Measurements from ENCODE around the gene VIPR1. TPM values are rescaled to one million over a fixed set of nuclear protein-coding genes. Genes with fewer than 3 reads are reported as not detected.

VIPR1 gene
- total RNA-seq, 1 donor from 2014 or later: 1.6 TPM

DNA sequence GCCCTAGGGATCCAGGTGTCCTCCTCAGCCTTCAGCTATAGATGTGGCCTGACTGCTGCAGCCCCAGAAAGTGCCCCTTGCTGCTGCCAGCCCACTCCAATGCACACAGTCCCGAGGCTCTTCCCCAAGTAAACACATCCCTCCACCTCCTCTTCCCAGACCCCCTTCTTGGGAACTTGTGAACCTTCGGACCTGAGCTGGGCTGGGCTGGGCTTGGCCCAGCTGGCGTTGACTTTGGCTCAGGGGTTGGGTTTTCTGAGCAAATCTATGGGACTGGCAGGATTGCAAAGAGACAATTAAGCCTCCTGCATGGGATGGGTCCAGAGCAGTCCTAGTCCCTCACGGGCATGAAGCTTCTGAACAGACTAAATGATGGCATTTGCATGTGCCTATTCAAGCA lies 14.7 kb downstream of the VIPR1 start:
- H3K36me3 ChIP-seq (ENCODE audit: control insufficient read depth in 3 of 3, insufficient read depth in 3 of 3, low read length in 3 of 3): no peaks in the 10 kb centered on the region
- peaks cover 0 to 12% (median 4%) of the 10 kb centered on the region in 3 donors for H3K4me1 ChIP-seq (ENCODE audit: control insufficient read depth in 3 of 3, insufficient read depth in 3 of 3, low read length in 3 of 3)
- no peak overlapping the region for H3K4me3 ChIP-seq (ENCODE audit: low read length in 3 of 3)

DNA sequence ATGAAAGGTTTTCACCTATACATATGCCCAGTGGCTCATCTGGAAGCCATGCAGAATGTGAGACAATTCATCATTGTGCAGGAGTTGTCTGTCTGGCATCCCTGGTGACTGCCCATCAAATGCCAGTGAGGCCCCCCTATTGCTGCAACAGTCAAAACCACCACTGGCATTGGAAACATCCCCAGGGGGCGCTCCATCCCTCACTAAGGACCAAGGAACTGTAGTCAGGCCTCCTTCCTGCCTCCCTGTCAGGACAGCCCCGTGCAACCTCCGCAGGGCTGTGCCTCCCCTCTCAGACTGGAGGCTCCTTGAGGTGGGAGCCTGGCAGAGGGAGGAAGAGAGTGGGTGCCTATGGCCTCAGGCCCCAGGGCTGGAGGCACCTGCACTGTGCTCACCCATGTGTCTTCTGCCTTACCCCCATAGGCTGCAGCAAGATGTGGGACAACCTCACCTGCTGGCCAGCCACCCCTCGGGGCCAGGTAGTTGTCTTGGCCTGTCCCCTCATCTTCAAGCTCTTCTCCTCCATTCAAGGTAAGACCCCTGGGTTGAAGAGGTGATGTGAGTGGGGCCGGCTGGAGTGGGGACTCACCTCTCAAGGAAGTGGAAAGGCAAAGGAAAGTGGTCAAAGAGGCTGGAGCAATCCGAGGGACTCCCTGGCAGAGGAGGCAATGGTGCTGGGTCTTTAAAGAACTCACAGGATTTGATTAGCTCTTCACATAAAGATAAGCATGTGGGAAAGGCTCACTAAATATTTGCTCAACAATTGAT lies 16.5 kb downstream of the VIPR1 start:
- Histone ChIP-seq H3K36me3 (ENCODE audit: control insufficient read depth in 3 of 3, insufficient read depth in 3 of 3, low read length in 3 of 3) (no peaks in the 10 kb centered on the region), H3K4me1 (ENCODE audit: control insufficient read depth in 3 of 3, insufficient read depth in 3 of 3, low read length in 3 of 3) (peaks cover 0 to 12% (median 4%) of the 10 kb centered on the region in 3 donors), H3K9me3 (ENCODE audit: control insufficient read depth in 3 of 3, low read length in 3 of 3) (no peaks in the 10 kb centered on the region), H3K9ac (ENCODE audit: low read depth in 1 of 3, low read length in 3 of 3) (no peak overlapping the region), H3K4me3 (ENCODE audit: low read length in 3 of 3) (no peak overlapping the region), H3K27ac (ENCODE audit: low read depth, low read length) (no peak overlapping the region), H3K27me3 (ENCODE audit: control insufficient read depth in 3 of 3, insufficient read depth in 3 of 3, low read length in 3 of 3) (no peaks in the 10 kb centered on the region)

More for the DNA sequence above, 14.7 kb downstream of the VIPR1 start:
- Histone ChIP-seq H3K27me3 (ENCODE audit: control insufficient read depth in 3 of 3, insufficient read depth in 3 of 3, low read length in 3 of 3) (no peaks in the 10 kb centered on the region), H3K9me3 (ENCODE audit: control insufficient read depth in 3 of 3, low read length in 3 of 3) (no peaks in the 10 kb centered on the region), H3K27ac (ENCODE audit: low read depth, low read length) (no peak overlapping the region), H3K9ac (ENCODE audit: low read depth in 1 of 3, low read length in 3 of 3) (no peak overlapping the region)

DNA sequence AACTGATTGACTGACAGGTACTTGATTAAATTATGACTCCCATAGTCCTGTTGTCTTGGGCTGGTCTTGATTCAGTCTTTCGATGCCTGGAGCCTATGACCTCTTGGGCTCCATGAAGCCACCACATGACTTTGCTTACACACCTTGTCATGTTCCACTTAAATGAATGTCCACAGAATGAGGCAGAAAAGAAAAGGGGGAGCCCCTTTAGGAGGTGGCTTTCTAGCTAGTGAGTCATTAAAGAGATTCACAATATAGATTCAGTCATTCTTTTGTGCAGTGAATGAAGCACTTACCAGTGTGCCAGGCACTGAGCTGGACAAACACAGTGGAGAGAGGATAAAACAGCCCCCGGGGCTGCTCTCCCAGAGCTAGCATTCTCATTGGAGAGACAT lies 17.1 kb downstream of the VIPR1 start:
- H3K36me3 ChIP-seq (ENCODE audit: control insufficient read depth in 3 of 3, insufficient read depth in 3 of 3, low read length in 3 of 3): no peaks in the 10 kb centered on the region
- H3K27ac ChIP-seq (ENCODE audit: low read depth, low read length): no peak overlapping the region
- no peak overlapping the region for H3K4me3 ChIP-seq (ENCODE audit: low read length in 3 of 3)
- H3K9me3 ChIP-seq (ENCODE audit: control insufficient read depth in 3 of 3, low read length in 3 of 3): no peaks in the 10 kb centered on the region
- peaks cover 0 to 12% (median 4%) of the 10 kb centered on the region in 3 donors for H3K4me1 ChIP-seq (ENCODE audit: control insufficient read depth in 3 of 3, insufficient read depth in 3 of 3, low read length in 3 of 3)
- no peaks in the 10 kb centered on the region for H3K27me3 ChIP-seq (ENCODE audit: control insufficient read depth in 3 of 3, insufficient read depth in 3 of 3, low read length in 3 of 3)
- H3K9ac ChIP-seq (ENCODE audit: low read depth in 1 of 3, low read length in 3 of 3): no peak overlapping the region

DNA sequence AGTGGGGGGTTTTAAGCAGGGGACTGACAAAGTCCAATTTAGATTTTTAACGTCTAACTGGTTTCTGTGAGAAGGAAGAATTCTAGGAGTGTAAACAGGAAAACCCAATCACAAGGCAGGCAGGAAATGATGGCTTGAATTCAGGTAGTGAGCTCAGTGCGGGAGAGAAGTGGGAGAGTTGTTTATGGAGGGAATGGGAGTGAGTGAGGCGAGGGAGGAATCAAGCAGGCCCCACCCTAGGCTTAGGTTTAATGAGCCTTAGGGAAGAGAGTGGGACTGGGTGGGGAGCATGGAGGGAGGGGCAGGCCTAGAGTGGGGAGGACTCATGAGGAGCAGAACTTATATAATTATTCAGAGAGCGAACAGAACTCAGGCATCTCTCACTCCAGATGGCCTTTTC lies 17.9 kb downstream of the VIPR1 start:
- Histone ChIP-seq H3K27ac (ENCODE audit: low read depth, low read length) (no peak overlapping the region), H3K9ac (ENCODE audit: low read depth in 1 of 3, low read length in 3 of 3) (no peak overlapping the region), H3K4me3 (ENCODE audit: low read length in 3 of 3) (no peak overlapping the region), H3K36me3 (ENCODE audit: control insufficient read depth in 3 of 3, insufficient read depth in 3 of 3, low read length in 3 of 3) (no peaks in the 10 kb centered on the region), H3K27me3 (ENCODE audit: control insufficient read depth in 3 of 3, insufficient read depth in 3 of 3, low read length in 3 of 3) (no peaks in the 10 kb centered on the region), H3K9me3 (ENCODE audit: control insufficient read depth in 3 of 3, low read length in 3 of 3) (no peaks in the 10 kb centered on the region), H3K4me1 (ENCODE audit: control insufficient read depth in 3 of 3, insufficient read depth in 3 of 3, low read length in 3 of 3) (peaks cover 0 to 7% (median 4%) of the 10 kb centered on the region in 3 donors)

DNA sequence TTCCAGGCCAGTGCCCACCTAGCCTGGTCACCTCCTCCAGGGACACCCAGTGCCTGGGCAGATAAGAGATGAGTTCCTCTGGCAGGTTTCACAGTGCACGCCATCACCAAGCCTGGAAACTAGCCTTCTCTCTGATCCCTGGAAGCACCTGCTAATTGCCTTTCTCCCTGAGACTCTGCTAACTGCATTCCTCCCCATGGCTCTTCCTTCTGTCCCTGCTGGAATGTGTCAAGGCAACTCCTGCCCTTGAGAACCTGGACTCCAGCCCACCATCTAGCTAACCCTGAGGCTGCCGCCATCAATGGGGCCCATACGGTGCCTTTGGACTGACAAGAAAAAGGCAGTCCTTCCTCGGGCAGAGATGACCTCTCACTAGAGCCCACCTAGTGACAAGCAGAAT lies 18.5 kb downstream of the VIPR1 start:
- no peak overlapping the region for H3K9ac ChIP-seq (ENCODE audit: low read depth in 1 of 3, low read length in 3 of 3)
- H3K9me3 ChIP-seq (ENCODE audit: control insufficient read depth in 3 of 3, low read length in 3 of 3): no peaks in the 10 kb centered on the region
- no peak overlapping the region for H3K27ac ChIP-seq (ENCODE audit: low read depth, low read length)
- H3K36me3 ChIP-seq (ENCODE audit: control insufficient read depth in 3 of 3, insufficient read depth in 3 of 3, low read length in 3 of 3): no peaks in the 10 kb centered on the region
- no peak overlapping the region for H3K4me3 ChIP-seq (ENCODE audit: low read length in 3 of 3)
- H3K27me3 ChIP-seq (ENCODE audit: control insufficient read depth in 3 of 3, insufficient read depth in 3 of 3, low read length in 3 of 3): no peaks in the 10 kb centered on the region
- peaks cover 0 to 1% (median 0%) of the 10 kb centered on the region in 3 donors for H3K4me1 ChIP-seq (ENCODE audit: control insufficient read depth in 3 of 3, insufficient read depth in 3 of 3, low read length in 3 of 3)

DNA sequence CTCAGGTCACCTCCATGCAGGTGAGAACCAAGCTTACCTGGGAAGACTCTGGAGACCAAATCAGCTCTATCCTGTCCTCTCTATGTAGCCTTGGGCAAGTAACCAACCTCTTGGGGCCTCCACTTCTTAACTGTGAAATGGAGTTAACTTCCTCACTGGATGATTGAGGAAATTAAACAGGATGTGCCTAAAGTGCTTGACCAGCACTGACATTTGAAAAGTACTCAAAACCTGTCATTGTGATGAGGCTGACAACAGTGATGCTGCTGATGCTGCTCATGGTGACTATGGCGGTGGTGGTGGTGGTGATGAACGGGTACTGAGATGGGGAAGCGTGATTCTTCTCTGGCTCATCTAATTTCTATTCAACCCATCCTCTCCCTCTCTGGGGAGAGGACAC lies 22.3 kb downstream of the VIPR1 start:
- no peaks in the 10 kb centered on the region for H3K36me3 ChIP-seq (ENCODE audit: control insufficient read depth in 3 of 3, insufficient read depth in 3 of 3, low read length in 3 of 3)
- no peak overlapping the region for H3K4me3 ChIP-seq (ENCODE audit: low read length in 3 of 3)
- no peak overlapping the region for H3K9ac ChIP-seq (ENCODE audit: low read depth in 1 of 3, low read length in 3 of 3)
- no peaks in the 10 kb centered on the region for H3K9me3 ChIP-seq (ENCODE audit: control insufficient read depth in 3 of 3, low read length in 3 of 3)
- no peaks in the 10 kb centered on the region for H3K4me1 ChIP-seq (ENCODE audit: control insufficient read depth in 3 of 3, insufficient read depth in 3 of 3, low read length in 3 of 3)
- no peak overlapping the region for H3K27ac ChIP-seq (ENCODE audit: low read depth, low read length)
- no peaks in the 10 kb centered on the region for H3K27me3 ChIP-seq (ENCODE audit: control insufficient read depth in 3 of 3, insufficient read depth in 3 of 3, low read length in 3 of 3)

DNA sequence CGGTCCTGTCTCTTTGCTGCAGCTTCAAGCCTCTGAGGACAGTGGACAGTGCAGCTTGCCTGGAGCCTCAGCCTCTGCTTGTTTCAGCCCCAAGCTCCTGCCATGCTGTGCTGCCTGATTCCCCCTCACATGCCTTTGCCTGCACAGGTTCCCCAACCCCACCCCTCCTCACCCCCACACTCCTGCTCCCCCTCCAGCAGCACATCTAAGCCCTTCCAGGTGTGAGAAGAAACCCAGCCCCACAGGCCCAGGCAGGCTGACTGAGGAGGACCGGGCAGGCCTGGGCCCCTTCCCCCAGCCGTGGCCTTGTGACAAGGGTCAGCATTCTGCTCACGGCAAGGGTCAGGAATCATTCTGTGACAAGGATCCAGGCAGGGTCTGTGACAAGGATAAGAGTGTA lies 22.8 kb downstream of the VIPR1 start:
- H3K27ac ChIP-seq (ENCODE audit: low read depth, low read length): no peak overlapping the region

DNA sequence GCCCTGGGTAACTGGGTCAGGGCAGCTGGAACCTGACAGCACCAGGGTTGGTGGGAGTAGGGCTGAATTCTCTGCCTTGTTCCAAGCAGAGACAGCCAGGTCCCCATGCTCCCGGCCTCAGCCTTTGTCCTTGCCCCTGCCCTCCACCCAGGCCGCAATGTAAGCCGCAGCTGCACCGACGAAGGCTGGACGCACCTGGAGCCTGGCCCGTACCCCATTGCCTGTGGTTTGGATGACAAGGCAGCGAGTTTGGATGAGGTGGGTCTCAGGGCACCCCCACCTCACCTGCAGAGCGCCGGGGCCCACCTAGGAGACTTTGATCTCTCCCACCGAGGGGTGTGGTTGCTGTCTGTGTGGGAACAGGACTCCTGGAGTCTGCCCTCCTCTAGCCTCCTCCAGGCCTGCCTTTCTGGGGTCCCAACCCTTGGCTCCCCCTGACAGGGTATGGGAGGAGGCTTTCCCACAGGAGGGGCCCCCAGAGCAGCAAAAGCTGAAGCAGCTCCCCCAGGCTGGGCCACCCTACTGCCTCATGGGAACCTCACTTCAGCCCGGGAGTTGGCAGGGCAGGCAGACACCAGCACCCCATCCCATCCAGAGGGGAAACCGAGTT lies 23.4 kb downstream of the VIPR1 start:
- H3K4me3 ChIP-seq (ENCODE audit: low read length in 3 of 3): no peak overlapping the region
- no peaks in the 10 kb centered on the region for H3K27me3 ChIP-seq (ENCODE audit: control insufficient read depth in 3 of 3, insufficient read depth in 3 of 3, low read length in 3 of 3)
- H3K36me3 ChIP-seq (ENCODE audit: control insufficient read depth in 3 of 3, insufficient read depth in 3 of 3, low read length in 3 of 3): no peaks in the 10 kb centered on the region

More for the DNA sequence above, 22.8 kb downstream of the VIPR1 start:
- H3K36me3 ChIP-seq (ENCODE audit: control insufficient read depth in 3 of 3, insufficient read depth in 3 of 3, low read length in 3 of 3): no peaks in the 10 kb centered on the region
- H3K4me1 ChIP-seq (ENCODE audit: control insufficient read depth in 3 of 3, insufficient read depth in 3 of 3, low read length in 3 of 3): no peaks in the 10 kb centered on the region
- no peak overlapping the region for H3K9ac ChIP-seq (ENCODE audit: low read depth in 1 of 3, low read length in 3 of 3)
- H3K27me3 ChIP-seq (ENCODE audit: control insufficient read depth in 3 of 3, insufficient read depth in 3 of 3, low read length in 3 of 3): no peaks in the 10 kb centered on the region
- H3K9me3 ChIP-seq (ENCODE audit: control insufficient read depth in 3 of 3, low read length in 3 of 3): no peaks in the 10 kb centered on the region
- H3K4me3 ChIP-seq (ENCODE audit: low read length in 3 of 3): no peak overlapping the region

DNA sequence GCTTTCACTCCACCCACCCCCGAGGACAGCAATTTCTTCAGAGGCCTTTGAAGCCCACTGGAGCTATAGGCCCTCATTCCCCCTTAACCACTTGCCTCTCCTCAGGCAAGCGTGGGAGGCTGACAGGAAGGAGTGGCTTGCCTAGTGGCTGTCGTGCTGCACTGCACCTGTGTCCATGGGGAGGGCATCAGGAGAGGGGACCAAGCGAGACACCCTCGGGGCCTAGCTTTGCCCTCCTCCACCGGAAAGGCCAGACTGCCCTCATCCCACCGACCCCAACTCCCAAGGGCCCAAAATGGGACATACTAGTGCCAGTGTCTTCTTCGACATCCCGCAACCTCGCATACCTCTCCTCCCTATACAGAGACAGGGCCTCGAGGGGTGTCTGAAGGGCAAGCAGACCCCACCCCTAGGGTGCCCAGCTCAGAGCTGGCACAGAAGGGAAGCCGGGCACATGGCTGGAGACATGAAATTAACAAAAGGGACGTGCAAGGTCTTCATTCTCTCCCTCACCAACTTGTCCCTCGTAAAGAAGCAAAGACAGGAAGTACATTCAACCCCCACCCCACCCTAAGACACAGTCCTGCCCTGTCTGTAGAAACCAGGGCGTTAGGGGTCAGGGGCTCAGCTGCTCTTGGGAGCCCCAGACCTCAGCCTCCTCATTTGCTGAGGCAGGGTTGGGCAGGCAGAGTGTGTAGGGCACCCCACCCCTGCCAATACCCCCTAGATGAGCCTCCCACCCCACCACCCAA lies 24.3 kb downstream of the VIPR1 start:
- Histone ChIP-seq H3K9me3 (ENCODE audit: control insufficient read depth in 3 of 3, low read length in 3 of 3) (no peaks in the 10 kb centered on the region), H3K9ac (ENCODE audit: low read depth in 1 of 3, low read length in 3 of 3) (no peak overlapping the region), H3K27me3 (ENCODE audit: control insufficient read depth in 3 of 3, insufficient read depth in 3 of 3, low read length in 3 of 3) (no peaks in the 10 kb centered on the region), H3K4me1 (ENCODE audit: control insufficient read depth in 3 of 3, insufficient read depth in 3 of 3, low read length in 3 of 3) (no peaks in the 10 kb centered on the region), H3K36me3 (ENCODE audit: control insufficient read depth in 3 of 3, insufficient read depth in 3 of 3, low read length in 3 of 3) (no peaks in the 10 kb centered on the region), H3K4me3 (ENCODE audit: low read length in 3 of 3) (no peak overlapping the region), H3K27ac (ENCODE audit: low read depth, low read length) (no peak overlapping the region)

More for the DNA sequence above, 23.4 kb downstream of the VIPR1 start:
- H3K9me3 ChIP-seq (ENCODE audit: control insufficient read depth in 3 of 3, low read length in 3 of 3): no peaks in the 10 kb centered on the region
- H3K9ac ChIP-seq (ENCODE audit: low read depth in 1 of 3, low read length in 3 of 3): no peak overlapping the region
- H3K4me1 ChIP-seq (ENCODE audit: control insufficient read depth in 3 of 3, insufficient read depth in 3 of 3, low read length in 3 of 3): no peaks in the 10 kb centered on the region
- no peak overlapping the region for H3K27ac ChIP-seq (ENCODE audit: low read depth, low read length)

DNA sequence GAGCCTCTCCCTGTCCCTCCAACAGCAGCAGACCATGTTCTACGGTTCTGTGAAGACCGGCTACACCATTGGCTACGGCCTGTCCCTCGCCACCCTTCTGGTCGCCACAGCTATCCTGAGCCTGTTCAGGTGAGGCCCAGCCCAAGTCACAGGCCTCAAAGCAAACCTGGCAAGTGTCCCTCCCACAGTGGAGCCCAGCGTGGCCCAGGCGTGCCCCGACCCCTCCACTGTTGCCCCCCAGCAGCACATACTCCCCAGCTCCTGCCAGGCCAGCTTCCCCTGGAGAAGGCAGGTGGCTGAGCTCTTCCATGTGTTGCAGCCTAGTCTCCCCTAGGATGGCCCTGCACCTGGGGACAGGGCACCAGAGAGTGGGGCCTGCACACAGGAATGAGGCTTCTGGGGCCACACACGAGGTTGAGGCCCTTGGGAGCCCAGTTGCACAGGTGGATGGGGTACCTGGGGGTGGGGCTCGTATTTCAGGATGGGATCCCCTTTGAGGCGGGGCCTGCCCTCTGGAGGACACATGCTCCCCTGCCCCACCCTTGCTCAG lies 25.0 kb downstream of the VIPR1 start:
- Histone ChIP-seq H3K4me3 (ENCODE audit: low read length in 3 of 3) (no peak overlapping the region), H3K9me3 (ENCODE audit: control insufficient read depth in 3 of 3, low read length in 3 of 3) (no peaks in the 10 kb centered on the region), H3K9ac (ENCODE audit: low read depth in 1 of 3, low read length in 3 of 3) (no peak overlapping the region), H3K36me3 (ENCODE audit: control insufficient read depth in 3 of 3, insufficient read depth in 3 of 3, low read length in 3 of 3) (no peaks in the 10 kb centered on the region), H3K4me1 (ENCODE audit: control insufficient read depth in 3 of 3, insufficient read depth in 3 of 3, low read length in 3 of 3) (no peaks in the 10 kb centered on the region), H3K27ac (ENCODE audit: low read depth, low read length) (no peak overlapping the region), H3K27me3 (ENCODE audit: control insufficient read depth in 3 of 3, insufficient read depth in 3 of 3, low read length in 3 of 3) (no peaks in the 10 kb centered on the region)

All from skeletal muscle tissue (tissue), 4 donors.